ENCODE data around the gene GSG1L.

GRCh38 chr16:27785307-27785678, 278.2 kb downstream of the GSG1L start:
- TF ChIP-seq CTCF (IDR thresholded peaks at IDR 0.05) (no peak), POLR2A (IDR thresholded peaks at IDR 0.05) (no peak)
